Neuronal stem cell (in vitro differentiated cells): ENCODE results near the gene PBRM1.
"Not testable (repeated sequence)": the region's sequence is repeated elsewhere in the genome, so short reads cannot be mapped to it uniquely, and the experiment has no call there.

ENCODE experiments used
- DNase-seq: peaks from one replicate; pipeline ENCODE4 v3.0.0-alpha.2; 2013; ENCODE audit warnings: low spot score
- H2AFZ ChIP-seq: one replicate; pipeline ENCODE4 v1.6.1; 2013; ENCODE audit warnings: mild to moderate bottlenecking, low read length, inconsistent platforms
- H2AK5ac ChIP-seq: 2 replicates; pipeline ENCODE4 v1.6.1; 2013; ENCODE audit warnings: low read depth, mild to moderate bottlenecking, inconsistent platforms, low read length, moderate library complexity, mixed read lengths
- H2BK120ac ChIP-seq: 2 replicates; pipeline ENCODE4 v1.6.1; 2013; ENCODE audit warnings: low read depth, mild to moderate bottlenecking, inconsistent platforms, low read length, moderate library complexity, mixed read lengths
- H2BK12ac ChIP-seq: one replicate; pipeline ENCODE4 v1.6.1; 2013; ENCODE audit warnings: low read length, inconsistent platforms
- H2BK15ac ChIP-seq: 2 replicates; pipeline ENCODE4 v1.6.1; 2013; ENCODE audit warnings: mild to moderate bottlenecking, low read length, inconsistent platforms, mixed read lengths
- H2BK5ac ChIP-seq: one replicate; pipeline ENCODE4 v1.6.1; 2013; ENCODE audit warnings: inconsistent platforms, mild to moderate bottlenecking, low read length, moderate library complexity
- H3K14ac ChIP-seq: one replicate; pipeline ENCODE4 v1.6.1; 2013; ENCODE audit warnings: low read length, inconsistent platforms
- H3K18ac ChIP-seq: 2 replicates; pipeline ENCODE4 v1.6.1; 2013; ENCODE audit warnings: low read length, inconsistent platforms
- H3K23ac ChIP-seq: 2 replicates; pipeline ENCODE4 v1.6.1; 2013; ENCODE audit warnings: low read depth, mild to moderate bottlenecking, mixed read lengths, low read length, inconsistent platforms; ENCODE audit not compliant: poor library complexity
- H3K27ac ChIP-seq: replicated peaks from 3 replicates; pipeline ENCODE4 v1.5.1; 2013; ENCODE audit warnings: low read length, inconsistent platforms
- H3K27me3 ChIP-seq, 3 experiments: 2 replicates each; pipeline ENCODE4 v1.6.1; 2013; ENCODE audit warnings: low read length in 3 of 3, mild to moderate bottlenecking in 2 of 3, inconsistent platforms in 1 of 3, low read depth in 1 of 3, mixed read lengths in 1 of 3, moderate library complexity in 1 of 3; ENCODE audit not compliant: control insufficient read depth in 3 of 3, insufficient read depth in 3 of 3
- H3K36me3 ChIP-seq, 2 donors: replicated peaks in 1 of 2; 2 replicates each; pipeline ENCODE4 v1.6.1; 2013; ENCODE audit warnings: low read length in 2 of 2; ENCODE audit not compliant: control insufficient read depth in 2 of 2, insufficient read depth in 2 of 2
- H3K4ac ChIP-seq: 2 replicates; pipeline ENCODE4 v1.6.1; 2013; ENCODE audit warnings: inconsistent platforms, mild to moderate bottlenecking, low read length, moderate library complexity
- H3K4me1 ChIP-seq, 2 donors: 1 replicate in 1 of 2; 2 replicates in 1 of 2; pipeline ENCODE4 v1.6.1; 2013; ENCODE audit warnings: low read length in 2 of 2, low read depth in 1 of 2; ENCODE audit not compliant: control insufficient read depth in 2 of 2, insufficient read depth in 1 of 2
- H3K4me2 ChIP-seq: one replicate; pipeline ENCODE4 v1.6.1; 2013; ENCODE audit warnings: mild to moderate bottlenecking, low read length, inconsistent platforms; ENCODE audit not compliant: insufficient read depth, poor library complexity, severe bottlenecking
- H3K4me3 ChIP-seq, 2 donors: 2 replicates each; pipeline ENCODE4 v1.5.1; 2013; ENCODE audit warnings: low read length in 2 of 2, mild to moderate bottlenecking in 2 of 2, inconsistent platforms in 1 of 2, moderate library complexity in 1 of 2
- H3K79me1 ChIP-seq: one replicate; pipeline ENCODE4 v1.6.1; 2013; ENCODE audit warnings: low read depth, mild to moderate bottlenecking, inconsistent platforms, low read length, moderate library complexity
- H3K9ac ChIP-seq: one replicate; pipeline ENCODE4 v1.6.1; 2013; ENCODE audit warnings: mild to moderate bottlenecking, low read depth, low read length, inconsistent platforms; ENCODE audit not compliant: poor library complexity
- H3K9me3 ChIP-seq, 2 donors: replicated peaks in 1 of 2; 2 replicates each; pipeline versions ENCODE3 to v1.6.1; 2013; ENCODE audit warnings: low read length in 2 of 2, mild to moderate bottlenecking in 2 of 2, inconsistent platforms in 1 of 2, low read depth in 1 of 2, mixed read lengths in 1 of 2, moderate library complexity in 1 of 2; ENCODE audit not compliant: control insufficient read depth in 2 of 2, insufficient read depth in 1 of 2
- H4K8ac ChIP-seq: one replicate; pipeline ENCODE4 v1.6.1; 2013; ENCODE audit warnings: low read depth, mild to moderate bottlenecking, inconsistent platforms, low read length, moderate library complexity
- H4K91ac ChIP-seq: one replicate; pipeline ENCODE4 v1.6.1; 2013; ENCODE audit warnings: low read length, low read depth, mild to moderate bottlenecking, inconsistent platforms; ENCODE audit not compliant: poor library complexity
- WGBS, 2 donors: extraction: QIAGEN DNeasy Blood & Tissue Kit; methylation state at CpG; one replicate each; pipeline ENCODE4 v1.1.7; 2013; ENCODE audit warnings: missing lambda C conversion rate in 2 of 2, mixed read lengths in 1 of 2; ENCODE audit not compliant: insufficient read length in 2 of 2, insufficient replicate concordance in 1 of 2; ENCODE audit errors: extremely low coverage in 2 of 2; 5-methylcytosine and 5-hydroxymethylcytosine counted together

PBRM1 gene

GRCh38 chr3:52527039-52527731 is 158.5 kb downstream of the PBRM1 start:
- no peak overlapping the region for H2BK120ac ChIP-seq
- H2AK5ac ChIP-seq, result no peak overlapping the region
- H3K36me3 ChIP-seq, result peaks cover 57 to 59% of the 10 kb centered on the region in 2 donors
- no peak overlapping the region for H4K91ac ChIP-seq
- no CpG with 5 or more reads among the region's 14 CpGs for WGBS, 2 donors
- no peak overlapping the region for H3K27ac ChIP-seq
- H4K8ac ChIP-seq, result no peak overlapping the region
- no peak overlapping the region for H3K4ac ChIP-seq
- no peak overlapping the region for H3K4me2 ChIP-seq
- H3K23ac ChIP-seq, result peak overlapping the region; percentile 75
- no peak overlapping the region for H2BK15ac ChIP-seq
- no peak for DNase-seq
- H3K4me3 ChIP-seq, result no peak overlapping the region
- peaks cover 16 to 28% of the 10 kb centered on the region in 2 donors for H3K4me1 ChIP-seq
- peak overlapping the region; percentile 16 for H3K18ac ChIP-seq
- H2BK5ac ChIP-seq, result no peak overlapping the region
- no peak overlapping the region for H3K9ac ChIP-seq
- H2AFZ ChIP-seq, result no peak overlapping the region
- H2BK12ac ChIP-seq, result no peak overlapping the region
- no peaks in the 10 kb centered on the region for H3K27me3 ChIP-seq
- no peak overlapping the region for H3K14ac ChIP-seq
- H3K79me1 ChIP-seq, result peaks cover 21% of the 10 kb centered on the region
- H3K9me3 ChIP-seq, result no peaks in the 10 kb centered on the region

DNA sequence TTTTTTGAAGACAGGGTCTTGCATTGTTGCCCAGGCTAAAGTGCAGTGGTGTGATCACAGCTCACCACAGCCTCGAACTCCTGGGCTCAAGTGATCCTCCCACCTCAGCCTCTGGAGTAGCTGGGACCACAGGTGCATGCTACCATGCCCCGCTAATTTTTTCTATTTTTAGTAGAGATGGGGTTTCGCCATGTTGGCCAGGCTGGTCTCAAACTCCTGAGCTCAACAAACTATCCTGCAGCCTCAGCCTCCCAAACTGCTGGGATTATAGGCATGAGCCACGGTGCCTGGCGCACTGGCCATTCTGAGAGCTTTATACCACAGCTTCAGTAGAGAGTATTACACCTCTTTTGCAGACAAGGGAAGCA is 159.1 kb downstream of the PBRM1 start:
- H2BK5ac ChIP-seq, H3K14ac ChIP-seq, H3K9me3 ChIP-seq, DNase-seq, H3K27ac ChIP-seq, H3K18ac ChIP-seq, H2AK5ac ChIP-seq, H4K8ac ChIP-seq, H3K27me3 ChIP-seq, H3K23ac ChIP-seq, H2AFZ ChIP-seq, H2BK15ac ChIP-seq, H2BK120ac ChIP-seq, H3K9ac ChIP-seq, H4K91ac ChIP-seq, H2BK12ac ChIP-seq, H3K4ac ChIP-seq, H3K4me2 ChIP-seq, H3K4me3 ChIP-seq: not testable (repeated sequence)
- WGBS, 2 donors, result no CpG with 5 or more reads among the region's 5 CpGs
- H3K36me3 ChIP-seq, result peaks cover 57% of the 10 kb centered on the region in 2 donors
- peaks cover 11 to 25% of the 10 kb centered on the region in 2 donors for H3K4me1 ChIP-seq
- H3K79me1 ChIP-seq, result peaks cover 16% of the 10 kb centered on the region

DNA sequence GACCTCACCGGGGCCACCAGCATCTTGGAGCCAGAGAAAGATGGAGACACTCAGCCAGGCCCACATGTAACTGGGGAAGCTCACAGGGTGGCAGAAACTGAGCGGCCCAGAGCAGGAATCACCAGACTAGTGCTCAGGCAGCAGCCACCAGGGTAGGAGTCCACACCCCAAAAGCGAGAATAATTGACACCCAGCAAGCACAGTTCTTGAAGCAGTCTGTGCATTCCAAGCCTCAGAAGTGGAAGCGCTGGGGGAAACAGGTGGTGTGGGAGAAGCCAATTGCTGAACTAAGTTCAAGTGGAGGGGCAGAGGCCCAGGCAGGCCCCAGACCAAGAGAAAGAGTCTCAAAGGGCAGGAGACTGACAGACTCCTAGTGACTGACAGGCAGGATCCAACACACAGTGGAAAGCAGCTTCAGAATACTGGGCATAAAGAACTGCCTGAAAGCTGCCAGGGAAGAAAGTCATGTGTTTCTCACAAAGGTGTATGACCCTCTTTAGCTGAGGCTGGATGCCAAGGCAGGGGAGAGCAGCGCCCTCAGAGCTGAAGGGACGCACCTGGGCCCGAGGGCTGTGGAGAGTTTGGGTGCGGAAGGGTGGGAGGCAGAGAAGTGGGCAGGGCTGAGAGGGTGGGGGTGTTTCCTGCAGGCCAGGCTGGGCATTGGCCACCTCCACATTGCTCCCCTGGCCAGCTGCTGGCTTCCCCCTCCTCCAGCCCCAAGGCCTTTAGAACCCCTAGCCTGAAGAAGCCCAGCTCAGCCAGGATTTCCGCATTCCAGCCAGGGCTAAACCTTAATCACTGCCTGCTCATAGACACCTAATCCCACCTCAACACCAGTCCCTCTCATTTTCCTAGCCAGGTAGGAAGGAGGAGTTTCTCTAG is 159.8 kb downstream of the PBRM1 start:
- no peak overlapping the region for H3K23ac ChIP-seq
- no peak overlapping the region for H3K18ac ChIP-seq
- no peaks in the 10 kb centered on the region for H3K9me3 ChIP-seq
- H3K4me1 ChIP-seq, result peaks cover 9 to 24% of the 10 kb centered on the region in 2 donors
- H3K9ac ChIP-seq, result no peak overlapping the region
- no peak overlapping the region for H3K27ac ChIP-seq
- peaks cover 56 to 57% of the 10 kb centered on the region in 2 donors for H3K36me3 ChIP-seq
- WGBS, 2 donors, result no CpG with 5 or more reads among the region's 9 CpGs
- no peaks in the 10 kb centered on the region for H3K27me3 ChIP-seq
- H3K14ac ChIP-seq, result no peak overlapping the region
- H3K79me1 ChIP-seq, result peaks cover 15% of the 10 kb centered on the region
- H2AK5ac ChIP-seq, result no peak overlapping the region
- H3K4me2 ChIP-seq, result no peak overlapping the region
- H3K4me3 ChIP-seq, result no peak overlapping the region
- H3K4ac ChIP-seq, result no peak overlapping the region
- no peak overlapping the region for H2BK120ac ChIP-seq
- no peak overlapping the region for H2BK15ac ChIP-seq
- DNase-seq, result no peak
- H4K91ac ChIP-seq, result no peak overlapping the region
- no peak overlapping the region for H2BK12ac ChIP-seq
- H4K8ac ChIP-seq, result no peak overlapping the region
- no peak overlapping the region for H2BK5ac ChIP-seq
- H2AFZ ChIP-seq, result no peak overlapping the region
